Activated T-helper 1 cell treated with anti-CD3 and anti-CD28 coated beads, Interleukin-2, amount 50 U/mL, for 16 hours (primary cell): Measurements from ENCODE around the gene CEP112.
A peak's percentile ranks its signal among the peaks of the same experiment; 100 is the strongest.

Experiments
- DNase-seq, 2 donors: peaks; one replicate each; pipeline ENCODE4 v3.0.0-alpha.2; 2020; ENCODE audit warnings: low read depth in 1 of 2, low spot score in 1 of 2

Gene CEP112

GRCh38 chr17:65664266-65664665, 527.7 kb downstream of the CEP112 start:
- DNase-seq: no peak

- no peak for DNase-seq
These were observed 529.7 kb downstream of the CEP112 start for GRCh38 chr17:65662196-65662595.

- no peak for DNase-seq
These were observed 531.0 kb downstream of the CEP112 start for GRCh38 chr17:65660947-65661346.

- no peak for DNase-seq
These were observed 531.9 kb downstream of the CEP112 start for GRCh38 chr17:65660078-65660477.

- no peak for DNase-seq
These were observed 532.4 kb downstream of the CEP112 start for GRCh38 chr17:65659512-65659911.

GRCh38 chr17:65657251-65657828, 534.6 kb downstream of the CEP112 start:
- no peak for DNase-seq

GRCh38 chr17:65656390-65657250, 535.3 kb downstream of the CEP112 start:
- DNase-seq: peak in 1 of 2 donors; percentile 2

GRCh38 chr17:65655706-65656105, 536.2 kb downstream of the CEP112 start:
- no peak for DNase-seq

- DNase-seq: no peak
These were observed 547.4 kb downstream of the CEP112 start for GRCh38 chr17:65644545-65644944.

- DNase-seq: no peak
These were observed 553.5 kb downstream of the CEP112 start for GRCh38 chr17:65638221-65638975.

- no peak for DNase-seq
These were observed 554.1 kb downstream of the CEP112 start for GRCh38 chr17:65637786-65638185.

- DNase-seq: no peak
These were observed 557.4 kb downstream of the CEP112 start for GRCh38 chr17:65634533-65634932.

- DNase-seq: no peak
These were observed 557.9 kb downstream of the CEP112 start for GRCh38 chr17:65633988-65634387.

GRCh38 chr17:65633146-65633881, 558.6 kb downstream of the CEP112 start:
- DNase-seq: no peak

- no peak for DNase-seq
These were observed 561.4 kb downstream of the CEP112 start for GRCh38 chr17:65630502-65630901.

GRCh38 chr17:65629234-65629690, 562.7 kb downstream of the CEP112 start:
- DNase-seq: no peak

GRCh38 chr17:65628644-65629036, 563.3 kb downstream of the CEP112 start:
- no peak for DNase-seq

- no peak for DNase-seq
These were observed 563.9 kb downstream of the CEP112 start for GRCh38 chr17:65627891-65628643.

GRCh38 chr17:65627108-65627507, 564.8 kb downstream of the CEP112 start:
- no peak for DNase-seq

- DNase-seq: no peak
These were observed 565.5 kb downstream of the CEP112 start for GRCh38 chr17:65626451-65626850.
